HG03469 (cell line): ENCODE results near the gene PTPMT1.
"Not testable (repeated sequence)": the region's sequence is repeated elsewhere in the genome, so short reads cannot be mapped to it uniquely, and the experiment has no call there.

ENCODE experiments used
- ATAC-seq: cut with Tn5 transposase; IDR thresholded peaks from one replicate; pipeline ENCODE4 v1.9.1; 2021; ENCODE audit warnings: mild to moderate bottlenecking, moderate library complexity, moderate number of reproducible peaks; ENCODE audit not compliant: unreplicated experiment

Gene PTPMT1, protein sequence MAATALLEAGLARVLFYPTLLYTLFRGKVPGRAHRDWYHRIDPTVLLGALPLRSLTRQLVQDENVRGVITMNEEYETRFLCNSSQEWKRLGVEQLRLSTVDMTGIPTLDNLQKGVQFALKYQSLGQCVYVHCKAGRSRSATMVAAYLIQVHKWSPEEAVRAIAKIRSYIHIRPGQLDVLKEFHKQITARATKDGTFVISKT

GRCh38 chr11:47565340-47566148 lies at the start of gene PTPMT1:
Gene PTPMT1, plus strand, starts transcription at chr11:47565599. Its CDS starts 24 bp downstream, at chr11:47565623.
- ATAC-seq = peak; percentile 77

DNA sequence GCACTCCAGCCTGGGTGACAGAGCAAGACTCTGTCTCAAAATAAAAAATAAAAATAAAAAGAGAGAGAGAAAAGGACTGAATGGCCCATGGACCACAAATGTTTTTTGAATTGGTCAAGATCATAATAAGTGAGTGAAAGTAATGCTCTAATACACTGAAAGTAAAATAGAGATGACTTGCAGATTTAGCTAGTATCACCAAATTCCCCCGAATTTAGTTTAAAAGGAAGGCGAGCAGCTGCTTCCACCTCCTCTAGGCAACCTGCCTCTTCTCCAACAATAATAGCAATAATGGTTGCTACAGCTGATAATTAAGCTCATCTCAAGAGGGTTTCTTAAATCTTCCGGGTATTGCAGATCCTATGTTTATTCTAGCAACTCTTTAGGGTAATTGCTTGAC lies 49.2 kb upstream of the PTPMT1 start:
- ATAC-seq = no peak

GRCh38 chr11:47516984-47517853 lies 48.2 kb upstream of the PTPMT1 start:
- no peak for ATAC-seq

DNA sequence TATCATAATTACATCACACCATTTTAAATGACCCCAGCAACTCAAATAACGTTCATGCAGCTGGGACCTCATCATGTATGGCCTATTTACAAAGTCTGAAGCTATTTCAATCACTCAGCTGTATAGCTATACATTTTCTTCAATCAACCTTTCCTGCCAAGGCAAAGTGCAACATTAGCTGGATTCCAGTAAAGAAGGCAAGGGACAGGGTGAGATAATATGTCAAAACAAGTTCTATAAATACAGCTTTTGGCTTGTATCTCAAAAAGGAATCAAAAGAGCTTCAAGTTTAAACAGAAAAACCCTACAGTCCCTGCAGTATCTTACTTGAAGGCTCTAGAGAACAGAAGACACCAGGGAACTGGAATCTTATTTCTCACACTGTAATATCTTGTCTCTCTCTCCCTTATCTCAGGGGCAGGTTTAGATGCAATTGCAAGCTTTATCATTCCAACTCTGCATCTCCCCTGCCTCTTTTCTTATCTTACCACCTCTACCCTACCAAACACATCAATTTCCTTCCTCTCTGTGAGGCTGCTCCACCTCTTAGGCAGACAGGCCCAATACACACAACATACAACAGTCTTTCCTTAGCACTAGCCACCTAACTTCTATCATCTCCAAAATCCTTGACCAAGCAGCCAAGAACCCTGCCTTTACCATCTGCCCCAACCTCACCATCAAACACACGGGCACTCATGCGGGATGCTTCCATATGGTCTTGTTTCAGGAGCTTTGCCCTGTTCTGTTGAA lies 47.0 kb upstream of the PTPMT1 start:
- no peak for ATAC-seq

DNA sequence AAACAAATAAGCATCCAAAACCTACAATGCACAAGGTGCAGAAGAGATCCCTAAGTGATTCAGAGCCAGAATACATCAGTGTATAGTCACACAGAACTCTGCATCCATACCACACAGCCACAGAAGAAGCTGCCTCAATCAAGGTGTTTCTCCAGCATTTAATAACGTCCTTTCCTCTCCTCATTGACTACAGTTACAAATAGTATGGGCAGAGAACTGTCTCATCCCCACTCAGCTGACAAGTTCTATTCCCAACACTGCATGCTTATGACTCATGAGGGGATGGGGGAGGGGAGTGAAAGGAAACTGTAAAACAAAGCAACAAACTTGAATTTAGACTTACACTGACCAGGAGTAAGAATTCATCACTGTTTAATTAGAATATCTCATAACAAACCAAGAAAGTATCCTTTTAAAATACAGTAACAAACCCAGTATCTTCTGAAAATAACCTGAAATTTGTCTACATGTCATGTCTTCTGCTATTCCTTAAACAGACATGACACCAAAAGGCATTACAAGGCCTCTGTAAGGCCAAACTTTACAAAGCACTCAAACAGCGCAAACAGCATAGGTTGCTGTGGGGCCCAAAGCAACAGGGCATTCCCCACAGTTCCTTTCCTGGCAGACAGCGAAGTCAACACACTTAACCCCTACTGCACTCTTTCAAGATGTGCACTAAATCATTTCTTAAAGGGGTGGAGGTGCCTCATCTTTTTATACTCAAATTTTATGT lies 41.7 kb upstream of the PTPMT1 start:
- ATAC-seq = no peak

DNA sequence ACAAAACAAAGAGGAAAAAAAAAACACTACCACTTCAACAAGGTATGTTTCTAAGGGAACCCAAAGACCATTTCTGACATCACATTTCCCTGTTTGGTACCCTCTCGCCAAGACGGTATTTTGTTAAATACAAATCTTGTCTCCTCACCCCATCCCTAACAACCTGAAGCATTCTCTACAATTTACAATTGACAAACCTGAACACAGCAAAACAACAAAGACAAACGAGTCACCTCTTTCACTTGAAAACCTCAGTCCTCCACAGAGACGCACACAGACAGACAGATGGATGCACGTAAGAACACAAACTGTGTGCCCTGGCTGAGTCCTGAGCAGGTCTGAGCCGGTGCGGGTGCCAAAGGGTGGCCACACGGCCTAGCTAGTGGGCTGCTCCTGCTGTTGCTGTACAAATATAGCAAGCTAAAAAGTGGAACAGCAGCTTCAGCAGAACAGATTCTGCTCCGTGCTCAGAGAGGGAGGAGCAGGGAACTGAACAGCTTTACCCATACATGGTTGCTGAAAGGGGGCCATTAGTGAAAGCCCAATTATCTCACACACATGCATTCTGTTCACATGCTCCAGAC lies 41.0 kb upstream of the PTPMT1 start:
- no peak for ATAC-seq

DNA sequence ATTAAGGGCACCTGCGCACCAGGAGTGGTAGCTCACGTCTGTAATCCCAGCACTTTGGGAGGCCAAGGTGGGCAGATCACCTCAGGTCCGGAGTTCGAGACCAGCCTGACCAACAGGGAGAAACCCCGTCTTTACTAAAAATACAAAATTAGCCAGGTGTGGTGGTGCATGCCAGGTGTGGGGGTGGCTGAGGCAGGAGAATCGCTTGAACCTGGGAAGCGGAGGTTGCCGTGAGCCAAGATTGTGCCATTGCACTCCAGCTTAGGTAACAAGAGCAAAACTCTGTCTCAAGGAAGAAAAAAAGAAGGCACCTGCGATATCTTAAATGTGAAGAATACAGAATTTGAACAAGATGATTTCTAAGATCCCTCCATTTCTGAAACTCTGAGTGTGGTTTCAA lies 39.4 kb upstream of the PTPMT1 start:
- not testable (repeated sequence) for ATAC-seq

- ATAC-seq = no peak
These were observed 38.2 kb upstream of the PTPMT1 start for GRCh38 chr11:47527186-47527585.

- ATAC-seq = no peak
These were observed 35.4 kb upstream of the PTPMT1 start for GRCh38 chr11:47529951-47530350.

GRCh38 chr11:47530721-47531120 lies 34.7 kb upstream of the PTPMT1 start:
- ATAC-seq = not testable (repeated sequence)

GRCh38 chr11:47531666-47532065 lies 33.7 kb upstream of the PTPMT1 start:
- no peak for ATAC-seq

DNA sequence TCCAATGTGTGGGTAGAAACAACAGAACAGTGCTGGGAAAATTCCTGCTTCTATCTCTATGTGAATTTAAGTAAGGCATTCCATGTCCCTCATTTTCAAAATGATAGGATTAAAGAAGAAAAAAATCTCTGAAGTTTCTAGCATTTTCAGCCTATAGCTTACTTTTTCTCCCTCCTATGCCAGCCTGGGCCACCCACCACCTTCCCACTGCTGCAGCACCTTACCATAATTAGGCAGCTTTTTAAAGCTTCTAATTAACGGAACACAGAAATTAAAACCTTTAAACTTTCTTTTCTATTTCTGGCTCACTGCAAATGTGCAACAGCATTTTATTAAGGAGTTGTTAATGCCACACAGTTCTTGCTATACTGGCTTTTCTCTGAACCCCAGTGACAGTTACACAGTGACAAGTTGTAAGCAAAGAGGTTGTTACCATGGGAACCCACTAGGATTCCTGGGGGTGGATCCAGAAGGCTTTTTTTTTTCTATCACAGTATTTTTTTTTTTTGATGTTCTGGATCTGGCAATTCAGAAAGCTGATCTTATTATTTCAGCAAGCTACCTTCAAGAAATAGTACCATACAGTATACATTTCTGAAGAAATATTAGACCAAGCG lies 32.7 kb upstream of the PTPMT1 start:
- no peak for ATAC-seq

- ATAC-seq = no peak
These were observed 31.7 kb upstream of the PTPMT1 start for GRCh38 chr11:47533690-47534151.

- ATAC-seq = no peak
These were observed 30.6 kb upstream of the PTPMT1 start for GRCh38 chr11:47534704-47535251.

GRCh38 chr11:47536915-47537314 lies 28.5 kb upstream of the PTPMT1 start:
- no peak for ATAC-seq

DNA sequence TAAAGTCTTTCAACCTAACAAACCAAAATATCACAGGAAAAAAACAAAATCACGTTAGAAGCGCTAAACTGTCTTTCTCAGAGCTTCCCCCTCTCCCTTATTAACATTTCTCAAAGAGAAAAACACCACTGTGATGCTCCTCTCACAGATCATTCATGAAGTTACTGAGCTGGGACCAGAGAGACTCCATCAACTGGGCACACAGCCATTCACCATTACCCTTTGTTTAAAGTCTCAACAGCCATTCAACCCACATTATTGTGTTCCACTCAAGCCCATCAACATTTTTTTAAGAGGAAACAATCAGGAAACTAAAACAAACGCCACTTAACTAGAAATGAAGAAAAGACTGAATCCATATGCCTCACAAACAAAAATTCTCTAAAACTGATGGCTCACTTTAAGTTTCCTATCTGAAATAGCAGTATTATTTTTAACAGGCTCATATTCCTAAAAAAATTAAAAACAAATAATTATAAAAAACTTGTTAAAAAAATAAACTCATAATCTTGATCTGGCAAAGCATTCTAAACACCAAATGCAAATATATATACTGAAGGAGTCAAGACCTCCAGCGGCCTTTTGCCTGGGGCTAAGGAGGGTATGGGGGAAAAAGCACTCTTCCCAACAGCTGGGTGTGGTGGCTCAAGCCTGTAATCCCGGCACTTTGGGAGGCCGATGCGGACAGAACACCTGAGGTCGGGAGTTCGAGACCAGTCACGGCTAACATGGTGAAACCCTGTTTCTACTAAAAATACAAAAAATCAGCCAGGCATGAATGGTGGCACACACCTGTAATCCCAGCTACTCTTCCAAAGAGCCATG lies 26.4 kb upstream of the PTPMT1 start:
- no peak for ATAC-seq

GRCh38 chr11:47539681-47540039 lies 25.7 kb upstream of the PTPMT1 start:
- no peak for ATAC-seq

- ATAC-seq = no peak
These were observed 24.3 kb upstream of the PTPMT1 start for GRCh38 chr11:47541070-47541469.
